Activated CD8-positive, alpha-beta memory T cell treated with anti-CD3 and anti-CD28 coated beads, Interleukin-2, amount 50 U/mL, for 48 hours (primary cell): ENCODE measurements around the gene RAPGEF4.

Experiments used
- DNase-seq: peaks from one replicate; pipeline ENCODE4 v3.0.0-alpha.2; 2020

RAPGEF4 gene

GRCh38 chr2:172735582-172736423, at the start of gene RAPGEF4:
TSS of gene RAPGEF4 (plus strand) at chr2:172735845. CDS start at chr2:172735984, 139 bp downstream.
- DNase-seq, result no peak

- peak; percentile 62 for DNase-seq
Observed at GRCh38 chr2:172693037-172693436, 42.6 kb upstream of the RAPGEF4 start.

- DNase-seq, result no peak
Observed at GRCh38 chr2:172693529-172694455, 41.9 kb upstream of the RAPGEF4 start.

- DNase-seq, result no peak
Observed at GRCh38 chr2:172697296-172697695, 38.3 kb upstream of the RAPGEF4 start.

- no peak for DNase-seq
Observed at GRCh38 chr2:172698041-172698863, 37.4 kb upstream of the RAPGEF4 start.

GRCh38 chr2:172701250-172701649, 34.4 kb upstream of the RAPGEF4 start:
- no peak for DNase-seq

- DNase-seq, result no peak
Observed at GRCh38 chr2:172702451-172702850, 33.2 kb upstream of the RAPGEF4 start.

GRCh38 chr2:172704072-172704936, 31.3 kb upstream of the RAPGEF4 start:
- no peak for DNase-seq

- no peak for DNase-seq
Observed at GRCh38 chr2:172705352-172705751, 30.3 kb upstream of the RAPGEF4 start.

- no peak for DNase-seq
Observed at GRCh38 chr2:172708247-172708646, 27.4 kb upstream of the RAPGEF4 start.

- DNase-seq, result no peak
Observed at GRCh38 chr2:172709566-172710291, 25.9 kb upstream of the RAPGEF4 start.

GRCh38 chr2:172710584-172711047, 25.0 kb upstream of the RAPGEF4 start:
- DNase-seq, result no peak

GRCh38 chr2:172711110-172711509, 24.5 kb upstream of the RAPGEF4 start:
- no peak for DNase-seq

- DNase-seq, result no peak
Observed at GRCh38 chr2:172712251-172712650, 23.4 kb upstream of the RAPGEF4 start.

GRCh38 chr2:172713365-172713875, 22.2 kb upstream of the RAPGEF4 start:
- DNase-seq, result no peak

- no peak for DNase-seq
Observed at GRCh38 chr2:172722481-172722880, 13.2 kb upstream of the RAPGEF4 start.

- DNase-seq, result no peak
Observed at GRCh38 chr2:172723286-172723685, 12.4 kb upstream of the RAPGEF4 start.

GRCh38 chr2:172724724-172725123, 10.9 kb upstream of the RAPGEF4 start:
- DNase-seq, result no peak

- no peak for DNase-seq
Observed at GRCh38 chr2:172725284-172725683, 10.4 kb upstream of the RAPGEF4 start.

GRCh38 chr2:172725746-172726145, 9.9 kb upstream of the RAPGEF4 start:
- no peak for DNase-seq
